Suppressor macrophage (primary cell): Measurements from ENCODE around the gene C6orf89.
A peak's percentile ranks its signal among the peaks of the same experiment; 100 is the strongest.

Experiments
- DNase-seq, 4 experiments: peaks; one replicate each; pipeline ENCODE4 v3.0.0-alpha.2; 2020 to 2022

C6orf89 gene

DNA sequence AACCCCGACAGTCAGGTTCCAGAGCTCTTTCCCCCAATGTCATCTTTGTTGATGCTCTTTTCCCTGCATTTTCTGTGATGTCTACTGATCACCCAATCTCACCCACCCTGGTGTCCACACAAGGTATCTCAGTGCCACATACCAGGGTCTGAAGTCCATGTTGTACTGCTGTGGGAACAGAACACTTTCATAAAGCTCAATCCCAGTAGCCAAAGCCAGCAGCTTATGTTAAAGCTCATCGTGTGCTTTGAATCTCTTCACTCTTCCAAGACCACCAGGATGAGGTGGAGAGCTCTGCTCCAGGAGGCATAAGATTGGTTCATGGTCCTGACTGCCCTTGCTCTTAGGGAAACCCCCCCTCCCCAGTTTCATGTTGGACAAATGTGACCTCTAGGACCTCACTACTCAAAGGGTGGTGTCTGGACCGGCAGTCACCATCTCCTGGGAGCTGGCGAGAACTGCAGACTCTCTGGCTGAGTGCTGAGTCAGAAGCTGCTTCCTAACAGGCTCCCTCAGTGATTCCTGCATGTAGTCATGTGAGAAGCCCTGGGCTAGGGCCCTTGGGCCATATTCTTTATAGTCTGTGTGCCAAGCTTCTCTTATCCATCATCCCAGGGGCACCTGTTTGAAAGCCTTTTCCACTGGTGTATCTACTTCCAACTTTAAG lies 33.1 kb upstream of the C6orf89 start:
- peak in 3 of 4 experiments; percentile 32 to 42 (median 34) for DNase-seq

DNA sequence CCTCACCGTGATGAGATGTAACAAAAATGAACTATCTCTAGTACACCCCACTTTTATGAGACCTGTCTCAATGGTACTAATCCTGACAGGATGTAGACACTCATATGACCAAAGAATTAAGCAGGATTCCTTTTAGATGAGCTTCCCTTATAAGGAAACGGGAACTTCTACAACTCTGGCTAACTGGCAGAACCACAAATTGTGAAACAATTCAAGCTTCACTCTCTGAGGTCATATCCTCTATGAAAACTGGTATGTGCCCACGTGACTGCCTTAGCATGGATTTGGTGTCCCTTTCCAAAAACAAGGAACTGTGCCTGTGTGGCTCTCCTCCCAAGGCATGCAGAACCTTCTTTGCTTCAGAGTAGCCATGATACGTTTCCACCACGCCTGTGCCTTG lies 32.4 kb upstream of the C6orf89 start:
- DNase-seq: peak; percentile 85 to 97 (median 90)

DNA sequence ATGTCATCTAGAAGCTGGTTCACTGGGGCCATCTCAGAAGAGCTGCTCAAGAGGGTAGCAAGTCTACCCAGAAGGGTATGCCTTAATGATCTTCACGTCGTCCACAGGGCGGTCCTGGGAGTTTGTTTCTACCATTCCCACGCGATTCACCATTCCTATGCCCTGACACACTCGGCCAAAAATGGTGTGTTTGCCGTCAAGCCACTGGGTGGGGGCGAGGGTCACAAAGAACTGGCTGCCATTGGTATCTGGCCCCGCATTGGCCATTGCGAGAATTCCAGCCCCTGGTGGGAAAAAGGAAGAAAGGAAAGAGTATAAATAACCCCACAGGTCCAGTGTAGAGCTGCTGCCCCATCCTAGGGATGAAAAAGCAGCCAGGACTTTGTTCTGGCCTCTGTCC lies 30.0 kb upstream of the C6orf89 start:
- DNase-seq: no peak

DNA sequence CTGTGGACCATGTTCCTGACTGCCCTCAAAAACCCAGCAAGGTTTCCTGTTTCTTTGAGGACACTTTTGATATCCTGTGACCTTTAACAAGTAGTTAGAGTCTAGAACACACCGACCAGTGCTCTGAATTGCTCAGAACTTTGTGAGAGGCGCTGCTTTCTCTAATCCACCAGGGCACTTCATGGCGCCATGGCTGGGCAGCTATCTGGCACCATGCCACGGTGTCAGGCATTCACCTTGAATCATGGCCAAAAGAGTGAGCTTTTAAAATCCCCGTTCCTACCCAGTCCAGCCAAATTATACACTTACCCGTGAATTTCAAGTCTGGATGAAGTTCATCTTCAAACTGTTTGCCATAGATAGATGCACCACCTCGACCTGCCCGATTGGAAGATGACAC lies 29.5 kb upstream of the C6orf89 start:
- no peak for DNase-seq

DNA sequence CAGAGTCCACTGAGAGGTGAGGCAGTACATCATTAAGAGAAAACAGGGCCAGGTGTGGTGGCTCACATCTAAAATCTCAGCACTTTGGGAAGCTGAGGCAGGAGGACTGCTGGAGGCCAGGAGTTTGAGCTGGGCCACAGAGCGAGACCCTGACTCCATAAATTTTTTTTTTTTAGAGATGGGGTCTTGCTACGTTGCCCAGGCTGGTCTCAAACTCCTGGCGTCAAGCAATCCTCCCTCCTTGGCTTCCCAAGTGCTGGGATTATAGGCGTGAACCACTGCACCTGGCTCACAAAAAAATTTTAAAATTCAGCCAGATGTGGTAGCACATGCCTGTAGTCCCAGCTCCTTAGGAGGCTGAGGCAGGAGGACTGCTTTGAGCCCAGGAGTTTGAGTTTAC lies 28.4 kb upstream of the C6orf89 start:
- no peak for DNase-seq

DNA sequence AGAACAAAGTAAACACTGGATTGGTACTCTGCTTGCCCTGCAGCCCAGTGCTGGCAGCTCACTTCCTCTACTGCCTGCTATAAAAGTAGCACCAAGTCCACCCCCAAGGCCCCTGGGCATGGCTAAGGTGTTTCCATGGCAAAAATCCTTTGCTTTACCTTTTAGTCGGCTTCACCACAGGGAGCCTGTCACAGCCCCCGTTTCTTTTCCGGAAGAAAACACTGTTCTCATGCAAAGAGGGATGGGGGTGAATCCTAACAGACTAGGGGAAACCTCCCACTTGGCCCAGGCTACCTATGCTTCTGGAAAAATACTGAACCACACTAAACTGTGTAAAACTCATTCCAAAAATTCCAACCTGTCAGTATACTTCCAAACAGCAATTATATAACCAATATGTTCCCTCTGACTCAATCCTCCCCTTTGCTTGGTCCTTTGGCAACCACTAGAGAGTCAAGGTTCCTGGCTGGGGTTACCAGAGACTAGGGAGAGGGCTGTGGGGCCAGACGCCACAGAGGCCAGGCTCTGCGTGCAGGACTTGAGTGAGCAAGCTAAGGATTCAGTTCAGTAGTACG lies 27.3 kb upstream of the C6orf89 start:
- DNase-seq: no peak

DNA sequence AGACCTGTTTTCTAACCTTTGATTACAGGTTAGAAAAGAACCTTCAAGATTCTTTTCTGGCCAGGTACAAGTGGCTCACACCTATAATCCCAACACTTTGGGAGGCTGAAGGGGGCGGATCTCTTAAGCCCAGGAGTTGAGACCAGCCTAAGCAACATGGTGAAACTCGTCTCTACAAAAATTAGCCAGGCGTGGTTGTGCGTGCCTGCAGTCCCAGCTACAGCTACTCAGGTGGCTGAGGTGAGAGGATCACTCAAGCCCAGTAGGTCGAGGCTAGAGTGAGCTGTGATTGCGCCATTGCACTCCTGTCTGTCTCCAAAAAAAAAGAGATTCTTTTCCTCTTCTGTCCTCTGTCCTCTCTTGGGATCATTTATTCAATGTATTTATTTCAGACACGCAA lies 25.6 kb upstream of the C6orf89 start:
- DNase-seq: no peak

DNA sequence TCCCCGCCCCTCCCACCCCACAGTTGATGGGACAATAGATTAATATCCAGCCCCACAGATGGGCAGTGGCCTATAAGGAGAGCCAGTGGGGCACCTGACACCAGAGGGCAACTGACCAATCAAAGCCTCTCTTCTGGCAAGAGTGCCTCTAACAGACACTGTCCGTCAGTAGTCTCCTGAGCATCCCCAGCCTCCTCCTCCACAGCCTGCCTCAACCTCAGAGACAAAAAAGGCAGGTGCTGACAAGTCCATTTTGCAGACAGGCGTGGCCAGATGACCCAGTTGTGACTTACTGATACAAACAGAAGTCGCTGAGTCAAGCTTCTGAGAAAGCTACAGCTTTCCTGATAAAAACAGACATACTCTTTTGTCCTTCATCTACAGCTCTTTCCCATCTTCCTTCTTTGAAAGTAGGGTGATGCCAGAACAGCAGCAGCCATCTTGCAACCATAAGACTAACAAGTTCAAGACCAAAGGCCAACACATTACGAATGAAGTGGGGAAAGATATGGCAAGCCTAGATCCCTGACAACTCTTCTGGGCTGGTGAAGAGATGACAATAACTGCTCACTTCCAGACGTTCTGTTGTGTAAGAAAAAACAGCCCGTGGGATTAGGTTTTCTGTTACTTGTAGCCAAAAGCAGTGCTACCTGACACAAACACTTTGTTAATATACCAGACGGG lies 23.4 kb upstream of the C6orf89 start:
- no peak for DNase-seq

DNA sequence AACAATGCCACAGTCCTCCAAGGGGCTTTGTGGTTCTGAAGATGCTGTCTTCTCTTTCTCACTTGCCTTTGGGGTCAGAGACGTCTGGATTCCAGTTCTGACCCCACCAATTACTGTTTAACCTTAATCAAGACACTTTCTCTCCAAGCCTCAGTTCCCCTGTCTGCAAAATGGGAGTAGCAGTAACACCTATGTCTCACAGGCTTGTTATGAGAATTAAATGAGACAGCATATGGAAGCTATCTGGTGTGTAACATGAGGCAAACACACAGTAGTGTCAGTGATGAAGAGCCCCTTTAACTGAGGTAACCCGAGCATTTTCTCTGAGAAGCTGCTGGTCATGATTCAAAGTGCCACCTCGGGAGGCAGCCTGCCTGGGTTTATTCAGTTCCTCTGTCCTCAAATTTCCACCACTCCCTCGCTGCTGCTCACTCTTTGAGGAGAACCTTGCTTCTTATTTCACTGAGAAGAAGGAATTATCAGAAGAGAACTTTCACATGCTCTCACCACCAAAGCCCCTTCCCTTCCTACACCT lies 22.8 kb upstream of the C6orf89 start:
- DNase-seq: no peak

DNA sequence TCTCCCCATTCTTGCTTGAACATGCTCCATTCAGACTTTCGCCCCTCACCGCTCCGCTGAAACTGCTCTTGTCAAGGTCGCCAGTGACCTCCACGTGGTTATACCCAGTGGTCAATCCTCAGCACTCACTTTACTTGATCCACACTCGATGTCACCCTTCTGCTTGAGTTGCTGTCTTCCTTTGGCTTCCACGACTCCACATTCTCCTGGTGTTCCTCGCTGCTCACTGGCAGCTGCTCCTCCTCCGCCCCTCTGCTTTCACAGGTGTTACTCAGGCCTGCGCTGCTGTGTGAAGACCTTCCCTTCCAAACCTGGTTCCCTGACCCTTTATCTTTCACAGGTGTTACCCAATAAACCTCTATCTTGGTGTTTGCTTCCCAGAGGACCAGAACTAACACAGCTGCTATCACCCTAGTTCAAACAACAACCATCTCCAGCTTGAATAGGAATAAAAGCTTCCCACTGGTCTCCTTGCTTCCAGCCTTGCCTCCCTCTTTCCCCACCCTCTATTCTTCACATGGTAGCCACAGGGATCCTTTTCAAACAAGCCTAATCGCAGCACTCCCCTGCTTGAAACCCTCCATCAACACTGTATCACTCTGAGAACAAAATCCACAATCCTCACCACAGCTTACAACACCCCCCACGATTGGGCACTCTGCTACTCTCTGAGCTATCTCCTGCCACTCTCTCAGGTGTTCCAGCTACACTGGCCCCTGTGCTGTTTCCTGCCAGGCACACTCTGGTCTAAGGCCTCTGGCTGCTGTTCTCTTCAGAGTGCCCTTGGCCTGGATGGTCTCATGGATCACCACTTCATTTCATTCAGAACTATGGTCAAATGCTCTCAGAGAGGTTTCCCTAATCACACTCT lies 21.8 kb upstream of the C6orf89 start:
- DNase-seq: no peak

DNA sequence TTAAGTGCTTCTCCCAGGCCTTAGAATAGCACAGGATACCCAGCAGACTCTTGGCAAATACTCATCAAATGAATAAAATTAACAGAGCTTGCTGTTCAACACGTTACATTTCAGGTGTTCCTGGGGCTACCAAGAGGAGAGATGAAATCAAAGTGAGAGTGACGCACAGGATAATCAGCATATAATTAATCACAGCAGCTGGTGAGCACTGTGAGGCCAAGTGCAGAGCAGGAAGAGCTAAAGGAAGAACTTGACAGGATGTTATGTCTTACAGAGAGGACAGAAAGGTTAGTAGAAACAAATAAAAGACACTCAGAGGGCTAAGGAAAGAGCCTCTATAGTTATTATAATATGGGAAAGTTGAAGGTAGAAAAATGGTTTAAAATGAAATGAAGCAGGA lies 19.9 kb upstream of the C6orf89 start:
- DNase-seq: no peak

DNA sequence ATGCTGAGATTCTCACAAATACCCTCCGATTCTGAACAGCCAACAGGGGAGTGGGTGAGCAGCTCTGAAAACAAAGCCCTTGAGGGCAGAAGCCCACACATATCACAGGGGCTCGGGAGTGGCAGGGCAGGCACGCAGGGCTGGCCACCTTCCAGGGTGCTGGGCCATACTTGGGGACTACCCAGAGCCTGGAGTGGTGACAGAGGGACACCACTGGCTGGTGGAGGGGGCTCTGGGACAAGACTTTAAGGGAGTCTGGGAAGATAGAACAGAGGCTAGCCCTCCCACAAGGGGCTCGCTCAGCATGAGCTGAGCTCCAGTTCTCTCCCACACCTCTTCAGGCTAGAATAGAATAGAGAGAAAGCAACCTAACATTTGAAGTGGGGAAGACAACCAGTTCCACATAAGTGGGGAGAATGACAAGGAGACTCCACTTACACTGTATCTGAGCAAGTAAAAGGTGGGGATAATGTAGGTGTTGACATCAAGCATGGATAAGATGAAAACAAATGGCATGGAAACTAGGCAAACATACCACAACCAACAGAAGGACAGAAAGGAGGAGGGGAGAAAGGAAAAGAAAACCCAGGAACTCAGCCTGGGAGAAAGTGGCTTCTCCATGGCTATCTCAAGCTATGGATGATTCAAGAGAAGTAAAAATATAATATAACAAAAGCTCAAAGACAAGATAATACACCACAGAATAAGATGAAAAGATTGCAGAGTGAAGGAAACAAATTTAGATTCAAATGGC lies 18.1 kb upstream of the C6orf89 start:
- no peak for DNase-seq

DNA sequence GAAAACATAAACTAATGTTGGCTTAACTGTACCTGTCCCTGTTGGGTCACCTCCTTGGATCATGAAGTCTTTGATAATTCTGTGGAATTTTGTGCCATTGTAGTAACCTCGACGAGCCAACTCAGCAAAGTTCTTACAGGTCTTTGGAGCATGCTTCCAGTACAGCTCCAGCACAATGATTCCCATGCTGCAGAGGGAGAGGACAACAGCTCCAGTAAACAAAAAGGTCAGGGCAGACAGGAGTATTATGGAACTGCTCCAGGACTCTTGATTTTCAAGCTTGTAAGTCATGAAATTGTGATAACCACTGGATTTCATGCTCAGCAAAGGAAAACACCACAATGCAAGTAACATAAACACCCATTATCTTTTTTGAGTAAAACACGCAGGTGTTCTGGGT lies 14.1 kb upstream of the C6orf89 start:
- no peak for DNase-seq

DNA sequence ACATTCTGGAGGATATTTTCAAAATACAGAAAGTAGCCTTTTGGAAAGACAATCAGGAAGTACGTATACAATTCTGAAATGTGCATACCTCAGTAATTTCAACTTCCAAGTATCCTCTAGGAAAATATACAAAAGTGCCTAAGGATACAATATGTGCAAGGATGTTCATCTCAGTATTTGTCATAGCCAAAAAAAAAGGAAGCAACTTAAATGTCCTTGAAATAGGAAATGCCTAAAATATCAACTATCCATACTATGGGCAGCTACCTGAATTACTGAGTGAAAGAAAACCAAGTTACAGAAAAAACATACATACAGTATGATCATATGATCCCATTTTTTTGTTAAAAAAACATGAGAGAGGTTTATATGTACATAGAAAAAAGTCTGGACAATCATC lies 12.6 kb upstream of the C6orf89 start:
- DNase-seq: peak in 1 of 4 experiments; percentile 18

DNA sequence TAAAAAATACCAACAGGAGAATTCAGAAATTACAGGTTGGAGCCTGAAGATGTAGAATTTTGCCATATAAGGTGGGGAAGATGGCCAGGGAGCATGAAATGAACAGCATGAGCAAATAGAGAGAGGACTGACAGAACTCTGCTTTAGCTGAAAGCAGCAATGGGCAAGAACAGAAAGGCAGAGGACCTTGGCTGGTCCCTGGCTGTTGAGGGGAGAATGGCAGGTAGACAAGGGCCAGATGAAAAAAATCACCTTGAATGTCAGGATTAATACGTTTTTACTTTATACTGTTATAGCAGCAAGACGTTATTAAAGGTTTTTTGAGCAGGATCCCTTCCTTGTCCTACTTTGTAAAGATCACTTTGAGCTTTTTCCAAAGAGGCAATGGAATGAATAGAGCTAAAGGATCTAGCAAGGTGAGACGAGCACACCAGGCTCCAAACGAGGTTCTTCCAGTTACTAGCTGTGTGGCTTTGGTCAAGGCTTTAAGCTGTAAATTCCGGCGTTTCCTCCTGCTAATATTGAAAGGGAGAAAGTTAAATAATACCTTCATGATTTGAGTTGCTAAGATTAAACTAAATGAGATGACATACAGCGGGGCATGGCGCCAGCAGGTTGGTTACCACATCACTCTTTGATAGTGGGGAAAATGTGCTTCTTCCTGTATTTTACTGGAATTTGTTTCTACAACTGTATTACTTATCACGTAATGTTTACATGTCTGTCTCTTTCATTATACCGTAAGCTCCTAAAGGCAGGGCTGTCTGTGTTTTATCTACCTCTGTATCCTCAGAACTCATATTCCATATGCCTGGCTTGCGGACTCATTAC lies 11.9 kb upstream of the C6orf89 start:
- DNase-seq: peak in 3 of 4 experiments; percentile 21 to 38 (median 22)

DNA sequence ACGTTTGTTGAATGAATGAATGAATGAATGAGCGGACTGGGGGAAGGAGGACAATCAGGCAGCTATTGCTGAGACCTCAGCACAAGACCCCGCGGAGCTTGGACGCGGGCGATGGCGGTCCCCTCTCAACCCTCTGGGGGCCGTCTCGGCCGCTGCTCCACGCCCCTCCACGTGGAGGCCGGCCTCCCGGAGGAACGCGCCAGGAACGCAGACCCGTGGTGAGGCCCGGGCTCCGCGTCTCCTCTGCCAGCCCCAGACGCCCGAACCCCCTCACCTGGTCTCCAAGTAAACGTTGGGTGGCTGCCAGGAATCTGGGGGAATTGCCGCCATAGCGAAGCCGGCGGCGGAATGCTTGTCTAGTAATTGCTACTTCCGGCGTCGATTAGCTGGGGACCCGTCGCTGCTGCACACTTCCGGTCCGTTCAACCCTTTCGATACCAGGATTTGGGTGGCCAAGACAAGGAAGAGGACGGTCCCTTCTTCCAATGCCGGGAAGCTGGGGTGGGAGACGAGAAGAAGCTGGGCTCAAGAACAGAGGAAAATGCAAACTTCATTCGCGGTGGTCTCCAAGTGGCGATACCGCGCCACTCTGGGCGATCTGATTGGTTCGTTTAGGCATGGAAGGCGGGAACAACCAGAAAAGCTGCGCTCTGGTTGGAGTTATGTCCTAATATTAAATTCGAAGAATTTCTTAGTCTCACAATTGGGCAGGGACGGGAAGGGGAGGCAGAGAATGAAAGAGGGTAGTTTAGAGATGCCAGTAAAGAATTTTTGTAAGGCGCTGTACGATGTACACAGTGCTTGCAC lies 11.1 kb upstream of the C6orf89 start, which contains the start of gene PPIL1:
Gene PPIL1, minus strand, starts transcription at position 361 of the 807 bp plus-strand sequence. Its CDS starts 31 bp downstream, at position 330.
- peak; percentile 88 to 94 (median 92) for DNase-seq

DNA sequence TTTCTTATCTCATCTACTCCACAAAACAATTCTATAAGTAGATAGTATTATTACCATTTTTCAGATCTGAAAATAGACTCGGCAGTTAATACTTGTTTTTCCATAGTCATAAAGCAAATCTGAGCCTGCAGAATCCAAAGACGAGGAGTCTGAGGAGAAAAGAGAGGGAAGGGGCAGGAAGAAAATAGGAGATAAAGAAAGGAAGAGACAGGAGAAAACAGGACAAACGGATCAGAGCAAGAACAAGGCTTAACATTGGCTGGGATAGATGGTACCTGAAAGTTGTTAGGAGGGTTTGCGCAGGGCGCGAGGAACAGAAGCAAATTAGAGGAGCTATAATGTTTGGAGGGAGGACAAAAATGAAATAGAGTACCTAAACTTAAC lies 10.5 kb upstream of the C6orf89 start:
- DNase-seq: no peak

DNA sequence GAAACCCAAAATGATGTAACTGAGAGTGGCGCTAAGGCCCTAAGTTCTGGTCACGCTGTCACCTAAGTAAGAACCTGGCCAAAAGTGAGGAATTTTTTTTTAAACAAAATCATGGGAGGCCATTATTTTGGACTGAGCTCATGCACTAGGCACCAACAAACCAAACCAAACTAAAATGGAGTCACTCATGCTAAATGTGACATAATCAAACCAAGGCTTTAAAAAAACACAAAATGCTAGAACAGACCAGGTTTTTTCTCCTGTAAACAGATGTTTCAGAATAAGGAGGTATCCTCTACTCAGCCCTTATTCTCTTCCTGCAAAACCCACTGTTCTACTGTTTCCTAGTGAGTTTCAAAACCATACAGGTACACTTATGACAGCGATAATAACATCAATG lies 1.1 kb upstream of the C6orf89 start:
- no peak for DNase-seq

DNA sequence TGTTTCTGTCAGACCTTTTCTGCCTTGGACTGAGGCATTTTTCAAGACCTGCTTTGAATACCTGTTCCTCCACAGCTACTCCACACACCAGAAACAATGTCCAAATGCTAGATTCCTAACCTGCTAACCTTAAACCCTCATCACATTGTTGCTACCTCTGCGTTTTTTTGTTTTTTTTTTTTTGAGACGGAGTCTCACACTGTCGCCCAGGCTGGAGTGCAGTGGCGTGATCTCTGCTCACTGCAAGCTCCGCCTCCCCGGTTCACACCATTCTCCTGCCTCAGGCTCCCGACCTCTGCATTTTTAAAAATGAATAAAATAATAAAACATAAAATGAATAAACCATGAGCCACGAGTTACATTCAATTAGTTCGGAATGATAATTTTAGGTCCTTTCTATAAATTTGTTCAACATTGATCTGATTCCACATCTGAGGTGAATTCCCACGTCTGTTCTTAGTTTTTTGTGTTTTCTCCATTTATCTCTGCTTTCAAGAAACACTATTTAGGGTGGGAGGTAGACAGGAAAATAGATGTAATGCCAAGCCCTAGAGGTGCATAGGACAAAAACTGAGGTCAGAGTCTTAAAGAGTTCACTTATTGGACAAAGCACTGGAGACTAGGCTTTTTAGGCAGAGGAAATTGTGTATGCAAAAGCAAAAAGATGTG lies 1.3 kb downstream of the C6orf89 start:
- DNase-seq: no peak
